ENCODE results near the gene SUSD3.

SUSD3 gene

DNA sequence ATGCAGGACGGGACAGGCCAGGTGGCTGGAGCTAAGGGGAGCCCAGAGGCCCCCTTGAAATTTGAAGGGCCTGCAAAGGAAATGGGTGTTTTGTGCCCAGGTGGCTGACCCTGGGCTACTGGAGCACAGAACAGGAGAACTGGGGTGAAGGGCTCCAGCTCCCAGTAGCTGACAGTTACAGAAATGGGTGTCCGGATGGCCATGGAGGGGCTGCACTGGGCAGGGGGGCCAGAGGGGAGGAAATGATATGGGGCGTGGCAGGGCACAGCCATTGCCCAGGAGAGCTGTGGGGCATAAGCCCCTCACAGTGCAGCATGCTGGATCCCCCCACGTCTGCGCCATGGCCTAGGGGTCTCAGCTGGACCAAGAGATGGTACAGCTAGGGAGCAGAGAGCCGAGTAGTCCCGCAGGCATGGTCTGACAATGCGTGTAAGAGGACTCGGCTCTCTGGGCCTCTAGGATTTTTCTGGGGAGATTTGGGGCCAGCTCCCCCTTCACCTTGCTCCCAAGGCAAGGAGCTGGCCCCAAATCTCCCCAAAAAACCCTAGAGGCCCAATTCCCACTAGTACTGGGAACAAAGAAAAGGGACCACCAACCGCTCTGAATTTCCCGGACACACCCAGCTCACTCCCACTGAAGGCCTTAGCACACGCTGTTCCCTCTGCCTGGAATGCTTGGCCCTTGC is 29.6 kb downstream of the SUSD3 start:
- Histone ChIP-seq H3K36me3 (ENCODE audit: control insufficient read depth in 2 of 2, insufficient read depth in 2 of 2, low read length in 2 of 2) (no peaks in the 10 kb centered on the region), H3K27ac (ENCODE audit: low read length) (no peak overlapping the region), H3K27me3 (ENCODE audit: control insufficient read depth in 1 of 2, insufficient read depth in 2 of 2, low read length in 2 of 2) (no peaks in the 10 kb centered on the region), H3K4me3 (ENCODE audit: low read length in 2 of 2) (no peak overlapping the region), H3K9me3 (ENCODE audit: control insufficient read depth in 2 of 2, low read length in 2 of 2) (peaks cover 0 to 6% of the 10 kb centered on the region in 2 donors), H3K4me1 (ENCODE audit: control insufficient read depth, insufficient read depth, low read length) (no peaks in the 10 kb centered on the region), H3K9ac (ENCODE audit: low read length in 2 of 2) (no peak overlapping the region)

DNA sequence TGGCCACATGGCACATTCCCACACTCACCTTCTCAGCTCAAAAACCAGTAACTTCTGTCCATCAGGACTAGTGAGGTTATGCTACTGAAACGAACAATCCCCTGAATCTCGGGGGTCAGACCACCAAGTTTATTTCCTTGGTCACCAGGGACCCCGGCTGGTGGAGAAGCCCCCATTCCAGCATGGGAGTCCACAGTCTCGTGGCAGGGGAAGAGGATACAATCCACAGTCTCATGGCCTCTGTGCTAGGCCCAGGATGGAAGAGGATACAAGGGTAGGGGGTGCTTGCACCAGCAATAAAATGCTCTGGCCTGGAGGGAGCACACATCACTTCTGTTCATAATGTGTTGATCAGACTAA is 30.1 kb downstream of the SUSD3 start:
- H3K27ac ChIP-seq (ENCODE audit: low read length), result no peak overlapping the region
- H3K9me3 ChIP-seq (ENCODE audit: control insufficient read depth in 2 of 2, low read length in 2 of 2), result peaks cover 0 to 6% of the 10 kb centered on the region in 2 donors
- H3K4me1 ChIP-seq (ENCODE audit: control insufficient read depth, insufficient read depth, low read length), result peaks cover 2% of the 10 kb centered on the region
- no peak overlapping the region for H3K4me3 ChIP-seq (ENCODE audit: low read length in 2 of 2)
- no peaks in the 10 kb centered on the region for H3K36me3 ChIP-seq (ENCODE audit: control insufficient read depth in 2 of 2, insufficient read depth in 2 of 2, low read length in 2 of 2)
- H3K27me3 ChIP-seq (ENCODE audit: control insufficient read depth in 1 of 2, insufficient read depth in 2 of 2, low read length in 2 of 2), result no peaks in the 10 kb centered on the region
- H3K9ac ChIP-seq (ENCODE audit: low read length in 2 of 2), result no peak overlapping the region

DNA sequence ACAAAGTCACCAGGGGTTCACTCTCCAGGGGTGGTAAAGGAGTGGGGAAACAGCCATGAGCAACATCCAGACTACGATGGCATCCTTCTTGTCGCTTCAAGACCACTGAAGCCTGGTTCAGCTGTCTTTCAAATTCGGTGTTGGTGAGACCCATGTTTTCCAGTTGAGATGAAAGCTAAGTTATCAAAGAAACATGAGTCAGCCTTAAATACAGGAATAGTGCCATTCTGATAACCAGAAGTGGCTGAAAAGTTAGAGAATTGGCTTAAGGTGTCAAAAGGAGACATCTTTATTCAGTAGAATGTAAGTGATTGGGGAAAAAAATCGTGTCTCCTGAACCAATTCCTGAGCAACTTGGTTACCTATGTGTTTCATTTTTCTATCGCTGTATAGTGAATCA is 30.5 kb downstream of the SUSD3 start:
- peaks cover 0 to 6% of the 10 kb centered on the region in 2 donors for H3K9me3 ChIP-seq (ENCODE audit: control insufficient read depth in 2 of 2, low read length in 2 of 2)
- H3K4me1 ChIP-seq (ENCODE audit: control insufficient read depth, insufficient read depth, low read length), result peaks cover 5% of the 10 kb centered on the region
- no peaks in the 10 kb centered on the region for H3K36me3 ChIP-seq (ENCODE audit: control insufficient read depth in 2 of 2, insufficient read depth in 2 of 2, low read length in 2 of 2)
- H3K9ac ChIP-seq (ENCODE audit: low read length in 2 of 2), result no peak overlapping the region
- H3K27ac ChIP-seq (ENCODE audit: low read length), result no peak overlapping the region
- H3K4me3 ChIP-seq (ENCODE audit: low read length in 2 of 2), result no peak overlapping the region
- H3K27me3 ChIP-seq (ENCODE audit: control insufficient read depth in 1 of 2, insufficient read depth in 2 of 2, low read length in 2 of 2), result no peaks in the 10 kb centered on the region

DNA sequence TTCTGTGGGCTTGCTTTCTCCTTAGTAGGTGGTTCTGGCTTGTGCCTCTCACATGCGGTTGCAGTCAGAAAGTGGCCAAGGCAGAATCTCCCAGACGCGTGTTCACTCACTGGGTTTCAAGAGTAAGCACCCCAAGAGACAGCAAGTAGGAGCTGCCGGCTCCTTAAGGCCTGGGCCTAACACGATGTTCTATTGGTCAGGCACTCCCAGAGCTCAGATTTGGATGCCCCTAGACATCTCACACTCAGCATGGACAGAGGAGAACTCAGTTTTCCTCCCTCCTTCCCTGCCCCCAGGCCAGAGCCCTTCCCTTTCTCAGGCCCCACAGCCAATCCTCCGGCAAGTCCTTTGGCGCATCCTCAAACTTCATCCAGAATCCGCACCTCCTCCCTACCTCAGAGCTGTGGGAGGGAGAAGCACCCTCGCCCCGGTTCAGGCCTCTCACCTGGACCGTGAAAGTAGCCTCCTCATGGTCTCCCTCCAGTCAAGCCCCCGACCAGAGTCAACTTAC is 31.0 kb downstream of the SUSD3 start:
- H3K9me3 ChIP-seq (ENCODE audit: control insufficient read depth in 2 of 2, low read length in 2 of 2), result peaks cover 0 to 6% of the 10 kb centered on the region in 2 donors
- H3K27me3 ChIP-seq (ENCODE audit: control insufficient read depth in 1 of 2, insufficient read depth in 2 of 2, low read length in 2 of 2), result no peaks in the 10 kb centered on the region
- no peak overlapping the region for H3K27ac ChIP-seq (ENCODE audit: low read length)
- H3K36me3 ChIP-seq (ENCODE audit: control insufficient read depth in 2 of 2, insufficient read depth in 2 of 2, low read length in 2 of 2), result no peaks in the 10 kb centered on the region
- no peak overlapping the region for H3K9ac ChIP-seq (ENCODE audit: low read length in 2 of 2)
- H3K4me3 ChIP-seq (ENCODE audit: low read length in 2 of 2), result no peak overlapping the region
- peaks cover 8% of the 10 kb centered on the region for H3K4me1 ChIP-seq (ENCODE audit: control insufficient read depth, insufficient read depth, low read length)

DNA sequence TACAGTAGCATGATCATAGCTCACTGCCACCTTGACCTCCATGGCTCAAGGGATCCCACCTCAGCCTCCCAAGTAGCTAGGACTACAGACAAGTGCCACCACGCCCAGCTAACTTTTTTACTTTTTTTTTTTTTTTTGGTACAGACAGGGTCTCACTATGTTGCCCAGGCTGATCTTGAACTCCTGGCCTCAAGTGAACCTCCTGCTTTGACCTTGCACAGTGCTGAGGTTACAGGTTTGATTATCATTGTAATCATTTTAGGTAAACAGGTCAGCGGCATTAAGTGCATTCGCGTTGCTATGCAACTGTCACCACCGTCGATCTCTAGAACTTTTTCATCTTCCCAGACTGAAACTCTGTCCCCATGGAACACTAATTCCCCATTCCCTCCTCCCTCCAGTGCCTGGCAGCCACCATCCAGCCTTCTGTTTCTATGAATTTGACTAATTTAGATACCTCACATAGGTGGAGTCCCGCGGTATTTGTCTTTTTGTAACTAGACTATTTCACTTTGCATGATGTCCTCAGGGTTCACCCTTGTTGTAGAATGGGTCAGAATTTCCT is 31.7 kb downstream of the SUSD3 start:
- Histone ChIP-seq H3K9ac (ENCODE audit: low read length in 2 of 2) (no peak overlapping the region), H3K4me1 (ENCODE audit: control insufficient read depth, insufficient read depth, low read length) (peaks cover 13% of the 10 kb centered on the region), H3K27me3 (ENCODE audit: control insufficient read depth in 1 of 2, insufficient read depth in 2 of 2, low read length in 2 of 2) (no peaks in the 10 kb centered on the region), H3K9me3 (ENCODE audit: control insufficient read depth in 2 of 2, low read length in 2 of 2) (peaks cover 0 to 6% of the 10 kb centered on the region in 2 donors), H3K36me3 (ENCODE audit: control insufficient read depth in 2 of 2, insufficient read depth in 2 of 2, low read length in 2 of 2) (no peaks in the 10 kb centered on the region), H3K4me3 (ENCODE audit: low read length in 2 of 2) (no peak overlapping the region), H3K27ac (ENCODE audit: low read length) (no peak overlapping the region)

DNA sequence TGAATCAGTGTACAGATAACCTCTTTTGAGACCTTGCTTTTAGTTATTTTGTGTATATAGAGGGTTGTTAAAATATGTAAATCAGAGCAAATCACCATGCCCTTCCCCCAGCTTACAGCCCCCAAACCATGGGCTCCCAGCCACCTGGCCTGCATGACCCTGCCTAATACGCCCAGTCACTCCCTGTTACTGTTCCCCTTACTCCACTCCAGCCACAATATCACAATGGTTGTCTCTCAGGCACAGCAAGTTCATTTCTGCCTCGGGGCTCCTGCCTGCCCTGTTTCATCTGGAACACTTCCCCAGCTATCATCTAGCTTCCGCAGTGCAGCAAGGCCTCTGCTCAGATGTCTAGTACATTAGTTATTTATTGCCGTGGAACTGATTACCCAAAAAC is 32.6 kb downstream of the SUSD3 start:
- no peak overlapping the region for H3K27ac ChIP-seq (ENCODE audit: low read length)
- no peaks in the 10 kb centered on the region for H3K36me3 ChIP-seq (ENCODE audit: control insufficient read depth in 2 of 2, insufficient read depth in 2 of 2, low read length in 2 of 2)
- H3K27me3 ChIP-seq (ENCODE audit: control insufficient read depth in 1 of 2, insufficient read depth in 2 of 2, low read length in 2 of 2), result no peaks in the 10 kb centered on the region
- H3K4me3 ChIP-seq (ENCODE audit: low read length in 2 of 2), result no peak overlapping the region
- peaks cover 0 to 4% of the 10 kb centered on the region in 2 donors for H3K9me3 ChIP-seq (ENCODE audit: control insufficient read depth in 2 of 2, low read length in 2 of 2)
- no peak overlapping the region for H3K9ac ChIP-seq (ENCODE audit: low read length in 2 of 2)
- peaks cover 15% of the 10 kb centered on the region for H3K4me1 ChIP-seq (ENCODE audit: control insufficient read depth, insufficient read depth, low read length)

DNA sequence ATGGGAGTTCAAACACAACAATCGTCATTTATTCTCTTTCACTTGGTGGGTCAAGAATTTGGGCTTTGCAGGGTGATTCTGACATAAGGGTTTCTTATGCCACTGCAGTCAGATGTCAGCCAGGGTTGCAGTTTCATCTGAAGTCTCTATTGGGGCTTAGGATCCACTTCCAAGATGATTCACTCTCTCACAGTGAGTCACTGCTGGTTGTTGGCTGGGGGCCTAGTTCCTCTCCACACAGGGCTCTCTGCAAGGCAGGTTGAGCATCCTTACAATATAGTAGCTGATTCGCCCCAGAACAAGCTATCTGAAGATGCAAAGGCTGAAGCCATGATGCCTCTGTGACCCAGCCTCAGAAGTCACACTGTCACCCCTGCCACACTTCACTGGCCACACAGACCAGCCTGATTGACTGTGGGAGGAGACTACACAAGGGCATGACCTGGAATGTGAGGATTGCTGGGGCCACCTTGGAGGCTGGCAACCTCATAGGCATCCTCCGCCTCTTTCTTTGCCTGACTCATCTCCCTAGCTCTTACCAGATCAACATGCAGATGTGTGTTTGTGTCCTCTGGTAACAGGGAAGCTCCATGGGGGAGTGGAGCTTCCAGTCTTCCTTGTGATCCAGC is 33.1 kb downstream of the SUSD3 start:
- Histone ChIP-seq H3K9me3 (ENCODE audit: control insufficient read depth in 2 of 2, low read length in 2 of 2) (peaks cover 0 to 4% of the 10 kb centered on the region in 2 donors), H3K9ac (ENCODE audit: low read length in 2 of 2) (no peak overlapping the region), H3K4me3 (ENCODE audit: low read length in 2 of 2) (no peak overlapping the region), H3K27me3 (ENCODE audit: control insufficient read depth in 1 of 2, insufficient read depth in 2 of 2, low read length in 2 of 2) (no peaks in the 10 kb centered on the region), H3K36me3 (ENCODE audit: control insufficient read depth in 2 of 2, insufficient read depth in 2 of 2, low read length in 2 of 2) (no peaks in the 10 kb centered on the region), H3K4me1 (ENCODE audit: control insufficient read depth, insufficient read depth, low read length) (peaks cover 16% of the 10 kb centered on the region), H3K27ac (ENCODE audit: low read length) (no peak overlapping the region)

DNA sequence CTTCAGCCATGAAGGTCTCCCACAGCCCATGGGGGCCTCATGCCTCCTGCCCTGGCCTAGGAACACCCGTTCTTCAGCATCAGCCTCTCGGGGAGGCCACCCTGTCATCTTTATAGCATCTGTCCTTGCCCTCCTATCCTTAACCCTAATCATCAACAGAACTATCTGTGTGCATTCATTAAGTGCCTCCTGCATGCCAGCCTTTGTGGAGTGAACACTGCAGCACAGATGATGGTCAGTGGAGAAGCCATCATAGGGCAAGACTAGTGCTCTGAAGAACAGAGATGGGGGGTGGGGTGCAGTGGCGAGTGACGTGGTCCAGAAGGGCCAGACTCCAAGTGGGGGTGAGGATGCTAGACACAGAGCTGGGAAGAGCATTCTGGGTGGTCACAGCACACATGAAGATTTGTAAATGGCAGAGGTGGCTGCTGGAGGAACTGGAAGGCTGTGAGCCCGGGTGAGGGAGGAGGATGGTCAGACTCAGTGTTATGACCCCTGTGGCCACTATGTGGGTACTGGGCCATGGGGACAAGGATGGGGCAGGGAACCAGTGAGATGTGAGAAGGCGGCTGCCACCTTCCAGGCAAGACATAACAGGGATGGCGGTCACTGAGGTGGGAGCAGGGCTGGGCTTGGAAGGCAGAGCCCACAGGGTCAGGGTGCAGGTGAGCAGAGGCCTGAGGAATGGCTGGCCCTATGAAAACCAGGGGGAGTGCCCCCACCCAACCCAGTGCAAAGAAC is 33.9 kb downstream of the SUSD3 start:
- no peaks in the 10 kb centered on the region for H3K27me3 ChIP-seq (ENCODE audit: control insufficient read depth in 1 of 2, insufficient read depth in 2 of 2, low read length in 2 of 2)
- H3K4me1 ChIP-seq (ENCODE audit: control insufficient read depth, insufficient read depth, low read length), result peaks cover 25% of the 10 kb centered on the region
- no peak overlapping the region for H3K27ac ChIP-seq (ENCODE audit: low read length)
- peaks cover 0 to 4% of the 10 kb centered on the region in 2 donors for H3K9me3 ChIP-seq (ENCODE audit: control insufficient read depth in 2 of 2, low read length in 2 of 2)
- H3K4me3 ChIP-seq (ENCODE audit: low read length in 2 of 2), result no peak overlapping the region
- H3K9ac ChIP-seq (ENCODE audit: low read length in 2 of 2), result no peak overlapping the region
- no peaks in the 10 kb centered on the region for H3K36me3 ChIP-seq (ENCODE audit: control insufficient read depth in 2 of 2, insufficient read depth in 2 of 2, low read length in 2 of 2)

DNA sequence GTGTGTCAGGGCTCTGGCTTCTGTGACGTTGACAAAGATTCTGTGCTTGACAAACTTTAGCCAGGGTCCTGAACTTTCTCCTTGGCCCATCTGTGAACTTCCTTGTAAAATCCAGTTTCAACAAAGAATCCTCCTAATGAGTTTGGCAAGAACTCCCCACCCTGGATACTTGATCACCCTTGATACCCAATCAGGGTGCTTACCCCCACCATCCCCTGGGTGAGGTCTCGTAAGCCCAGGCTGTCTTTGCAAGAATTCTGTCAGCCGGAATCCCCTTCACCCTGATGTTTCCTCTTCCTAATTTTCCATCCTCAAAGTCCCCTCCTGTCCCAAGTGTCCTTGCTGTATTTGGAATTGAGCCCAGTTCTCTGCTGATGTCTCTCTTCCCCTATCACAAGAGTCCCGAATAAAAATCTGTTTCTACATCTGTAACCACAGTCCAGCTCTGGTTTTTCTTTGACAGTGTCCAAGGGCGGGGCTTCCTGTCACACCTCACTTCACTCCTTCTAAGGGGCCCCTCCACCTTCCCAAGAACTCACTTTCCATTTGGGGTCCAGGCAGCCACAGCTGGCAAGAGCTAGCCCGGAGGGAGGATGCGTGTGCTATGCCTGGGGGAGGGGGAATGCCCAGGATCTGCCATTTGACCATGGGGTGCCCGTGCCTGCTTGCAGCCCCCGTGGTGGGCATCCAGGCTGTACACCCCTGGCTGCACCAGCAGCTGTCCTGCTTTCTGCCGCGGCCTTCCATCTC is 34.8 kb downstream of the SUSD3 start:
- H3K9me3 ChIP-seq (ENCODE audit: control insufficient read depth in 2 of 2, low read length in 2 of 2), result peaks cover 0 to 4% of the 10 kb centered on the region in 2 donors
- peaks cover 34% of the 10 kb centered on the region for H3K4me1 ChIP-seq (ENCODE audit: control insufficient read depth, insufficient read depth, low read length)
- no peak overlapping the region for H3K9ac ChIP-seq (ENCODE audit: low read length in 2 of 2)
- H3K27ac ChIP-seq (ENCODE audit: low read length), result no peak overlapping the region
- no peaks in the 10 kb centered on the region for H3K36me3 ChIP-seq (ENCODE audit: control insufficient read depth in 2 of 2, insufficient read depth in 2 of 2, low read length in 2 of 2)
- H3K4me3 ChIP-seq (ENCODE audit: low read length in 2 of 2), result no peak overlapping the region
- no peaks in the 10 kb centered on the region for H3K27me3 ChIP-seq (ENCODE audit: control insufficient read depth in 1 of 2, insufficient read depth in 2 of 2, low read length in 2 of 2)

Data from stomach smooth muscle (tissue), 2 donors.